GM19043 (cell line): ENCODE measurements around the gene MC1R.

Experiments
- ATAC-seq: cut with Tn5 transposase; IDR thresholded peaks from one replicate; pipeline ENCODE4 v1.9.1; 2021; ENCODE audit warnings: low read depth; ENCODE audit not compliant: unreplicated experiment

MC1R gene

DNA sequence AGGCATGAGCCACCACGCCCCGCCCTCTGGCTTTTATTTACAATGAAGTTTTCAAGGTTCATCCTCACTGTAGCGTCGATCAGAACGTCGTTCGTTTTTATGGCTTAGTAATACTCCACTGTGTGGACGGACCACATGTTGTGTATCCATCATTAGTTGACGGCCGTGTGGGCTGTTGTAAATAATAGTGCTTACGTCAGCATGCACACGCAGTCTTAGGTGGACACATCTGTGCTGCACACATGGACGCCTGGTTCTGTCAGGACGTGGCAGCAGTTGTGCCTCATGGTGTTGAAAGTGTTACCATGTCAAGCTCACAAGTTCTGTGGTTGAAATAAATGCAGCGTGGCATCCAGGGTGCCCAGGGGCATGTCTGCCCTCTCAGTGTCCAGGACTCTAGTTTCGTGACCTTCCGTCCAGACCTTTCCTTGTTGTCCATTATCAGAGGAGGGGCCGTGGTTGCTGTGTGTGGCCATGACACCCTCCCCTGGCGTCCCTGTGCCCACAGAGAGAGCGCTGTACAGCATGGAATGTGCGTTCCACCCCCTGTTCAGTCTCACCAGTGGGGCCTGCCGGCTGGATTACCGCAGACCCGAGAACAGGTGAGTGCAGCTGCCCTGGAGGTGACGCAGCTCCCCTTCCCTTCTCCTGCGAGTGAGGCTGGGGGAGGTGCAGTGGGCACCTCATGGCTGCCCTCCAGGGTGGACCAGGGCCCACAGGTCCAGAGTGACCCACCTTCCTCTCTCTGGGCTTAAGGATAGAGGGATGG lies 23.0 kb upstream of the MC1R start:
- no peak for ATAC-seq

DNA sequence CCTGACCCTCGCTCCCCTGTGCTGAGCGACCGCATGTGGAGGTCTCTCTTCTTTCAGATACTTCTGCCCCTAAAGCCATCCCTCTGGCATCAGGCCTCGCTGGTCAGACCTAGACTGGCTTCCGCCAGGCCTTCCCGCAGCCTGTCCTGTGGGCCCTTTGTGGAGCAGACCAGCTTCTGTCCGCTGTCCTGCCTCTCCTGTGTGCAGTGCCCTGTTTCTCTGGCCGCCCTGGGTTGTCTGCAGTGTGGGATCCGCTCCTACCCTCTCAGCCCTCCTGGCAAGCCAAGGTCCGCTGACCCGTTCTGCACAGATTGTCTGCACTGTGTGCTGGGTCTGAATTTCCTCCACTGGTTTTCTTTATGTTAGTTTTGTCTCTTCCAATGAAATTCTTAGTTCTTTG lies 21.5 kb upstream of the MC1R start:
- ATAC-seq = no peak

- no peak for ATAC-seq
These were observed 20.3 kb upstream of the MC1R start for GRCh38 chr16:89898201-89898967.

DNA sequence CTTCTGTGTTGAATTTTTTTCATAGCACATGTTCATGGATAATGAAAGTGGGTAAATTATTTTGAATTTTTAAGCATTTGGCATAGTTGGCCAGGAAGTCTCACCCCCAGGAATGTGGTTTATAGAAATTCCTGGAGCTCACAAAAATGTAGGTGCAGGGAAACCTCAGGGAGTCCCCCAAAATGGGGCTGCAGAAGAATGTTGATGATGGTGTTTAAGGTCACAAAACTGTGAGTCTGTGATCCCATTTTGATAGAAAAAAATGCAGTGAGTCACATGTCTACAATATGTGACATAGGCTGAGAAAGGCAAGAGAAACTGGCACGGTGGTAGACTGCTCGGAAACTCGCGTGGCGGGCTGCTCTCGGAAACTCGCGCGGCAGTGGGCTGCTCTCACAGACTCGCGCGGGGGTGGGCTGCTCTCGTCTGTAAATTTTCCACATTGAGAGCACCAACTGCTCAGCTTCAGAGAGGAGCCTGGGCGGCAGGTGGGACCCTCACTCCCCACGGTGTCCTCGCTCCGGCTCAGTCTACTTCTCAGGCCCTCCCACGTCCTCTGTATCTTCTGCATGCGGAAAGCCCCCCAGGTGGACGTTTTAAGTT lies 18.7 kb upstream of the MC1R start:
- ATAC-seq = no peak

DNA sequence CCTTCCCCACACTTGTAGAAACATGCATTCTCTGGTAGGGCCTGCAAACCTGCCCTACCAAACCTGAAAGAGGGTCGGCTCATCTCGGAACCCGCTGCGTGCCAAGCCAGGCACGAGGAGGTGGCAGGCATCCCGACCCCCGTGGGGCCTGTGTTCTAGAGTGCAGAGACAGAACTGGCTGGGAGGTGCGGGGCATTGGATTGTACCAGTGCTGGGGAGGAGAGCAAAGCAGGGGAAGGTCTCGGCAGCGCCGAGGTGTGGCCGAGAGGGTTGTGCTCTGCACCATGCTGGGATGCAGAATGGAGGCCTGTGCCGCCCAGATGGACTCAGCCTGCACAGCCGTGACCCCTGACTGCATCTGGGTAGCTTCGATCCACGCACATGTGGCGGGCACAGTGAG lies 17.8 kb upstream of the MC1R start:
- no peak for ATAC-seq

GRCh38 chr16:89902980-89903379 lies 15.7 kb upstream of the MC1R start:
- no peak for ATAC-seq

DNA sequence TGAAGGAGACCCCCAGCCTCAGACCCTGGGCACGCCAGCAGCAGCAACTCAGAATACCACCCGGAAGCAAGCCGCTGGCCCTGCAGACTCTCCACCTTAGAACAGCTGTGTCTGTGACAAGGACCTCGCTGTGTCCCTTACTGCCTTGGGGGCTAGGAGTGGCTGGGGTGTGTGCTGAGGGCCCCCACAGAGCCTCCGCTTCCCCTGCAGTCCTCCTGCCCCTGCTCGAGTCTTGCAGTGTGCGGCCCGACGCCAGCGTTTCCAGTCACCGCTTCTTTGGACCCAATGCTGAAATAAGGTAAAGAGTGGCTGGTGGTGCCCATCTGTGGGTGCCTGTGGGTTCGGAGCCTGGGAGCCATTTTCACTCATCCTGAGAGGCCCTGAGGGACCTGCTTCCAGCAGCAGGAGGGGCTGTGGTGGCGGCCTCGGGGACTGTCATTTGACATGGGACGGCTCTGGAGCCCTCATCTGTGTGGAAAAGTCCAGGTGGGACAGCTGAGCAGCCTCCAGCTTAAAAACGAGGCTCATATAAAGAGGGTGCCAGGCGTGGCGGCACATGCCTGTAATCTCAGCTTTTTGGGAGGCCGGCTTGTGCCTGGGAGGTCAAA lies 14.7 kb upstream of the MC1R start:
- no peak for ATAC-seq

GRCh38 chr16:89904606-89905510 lies 13.8 kb upstream of the MC1R start:
- no peak for ATAC-seq

GRCh38 chr16:89905511-89906139 lies 13.0 kb upstream of the MC1R start:
- ATAC-seq = no peak

DNA sequence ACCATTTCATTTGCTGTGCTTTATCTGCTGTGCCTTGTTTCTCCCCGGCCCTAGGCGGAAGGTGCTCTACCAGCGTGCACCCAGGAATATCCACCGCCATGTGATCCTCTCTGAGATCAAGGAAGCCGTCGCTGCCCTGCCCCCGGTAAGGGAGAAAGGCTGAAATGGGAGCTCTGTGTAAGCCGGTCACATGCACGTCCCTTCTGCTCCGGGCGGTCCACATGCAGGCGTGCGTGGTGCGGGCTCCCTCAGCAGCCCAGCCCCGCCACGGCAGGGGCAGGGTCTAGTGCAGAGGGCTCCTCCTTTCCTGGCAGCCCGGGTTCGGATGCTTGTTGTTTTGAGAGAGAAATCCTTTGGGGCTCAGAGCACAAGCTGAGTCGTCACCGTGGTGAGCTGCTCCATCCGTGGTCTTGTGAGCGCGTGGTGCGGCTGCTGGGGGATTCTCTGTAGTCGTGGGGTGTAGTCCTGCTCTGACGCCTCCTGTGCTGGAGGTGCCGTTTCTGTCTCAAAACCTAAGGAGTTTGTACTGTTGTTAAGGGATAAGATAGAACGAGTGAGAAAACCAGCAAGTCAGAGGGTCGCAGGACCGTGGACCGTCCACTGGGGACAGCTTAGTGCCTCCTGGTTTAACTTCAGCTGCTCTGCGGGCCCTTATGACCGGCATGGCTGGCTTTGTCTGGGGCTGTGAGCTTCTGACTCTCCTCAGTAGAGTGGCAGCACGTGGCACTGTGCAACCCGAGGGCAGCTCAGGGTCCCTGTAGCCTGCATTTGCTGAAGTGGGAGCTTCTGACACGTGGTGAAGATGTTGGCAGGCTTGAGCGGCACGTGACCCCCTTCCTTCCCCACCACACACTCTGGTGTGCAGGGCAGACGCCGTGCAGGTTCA lies 12.3 kb upstream of the MC1R start:
- no peak for ATAC-seq

GRCh38 chr16:89907055-89907814 lies 11.4 kb upstream of the MC1R start:
- ATAC-seq = no peak

GRCh38 chr16:89908236-89908635 lies 10.4 kb upstream of the MC1R start:
- ATAC-seq = no peak

DNA sequence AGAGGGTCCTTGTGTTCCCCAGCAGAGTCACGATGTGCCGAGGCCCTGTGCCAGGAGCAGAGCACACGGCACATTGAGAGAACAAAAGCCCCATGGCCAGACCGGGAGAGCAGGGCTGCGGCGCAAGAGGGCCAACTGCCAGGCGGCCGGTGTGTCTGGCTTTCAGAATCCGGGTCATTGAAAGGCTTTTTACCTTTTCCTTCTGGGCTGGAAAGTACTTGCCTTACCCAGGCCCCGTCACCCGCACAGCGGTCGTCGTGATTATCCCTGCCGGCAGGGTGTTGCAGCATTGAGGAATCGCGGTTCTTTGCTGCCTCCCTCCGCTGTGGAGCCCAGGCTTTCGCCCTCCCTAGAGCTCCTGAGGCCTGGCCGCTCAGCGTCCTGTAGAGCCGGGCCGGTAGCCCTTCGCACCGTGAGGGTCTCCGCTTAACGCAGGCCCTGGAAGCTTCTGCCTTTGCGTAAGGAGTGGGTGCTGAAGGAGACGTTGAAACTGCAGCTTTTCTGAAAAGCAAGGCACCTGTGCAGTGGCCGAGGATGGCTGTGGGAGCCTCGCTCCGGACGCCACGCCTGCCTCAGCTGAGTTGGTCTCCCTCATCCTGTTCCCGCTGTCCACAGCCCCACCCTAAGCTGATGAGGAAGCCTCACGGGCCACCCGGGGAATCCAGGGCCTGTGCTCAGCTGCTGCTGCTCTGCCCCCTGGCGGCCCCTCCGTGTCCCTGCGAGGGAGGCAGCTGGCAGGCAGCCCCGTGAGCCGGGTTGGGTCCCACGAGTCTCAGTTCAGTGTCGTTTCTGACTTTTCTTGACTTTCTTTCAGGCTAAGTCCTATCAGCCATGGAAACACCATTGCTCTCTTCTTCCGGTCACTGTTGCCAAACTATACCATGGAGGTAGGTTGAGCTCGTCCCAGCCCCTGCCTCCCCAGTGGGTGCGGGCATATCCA lies 8.6 kb upstream of the MC1R start:
- ATAC-seq = no peak

- ATAC-seq = no peak
These were observed 7.8 kb upstream of the MC1R start for GRCh38 chr16:89910717-89911354.

DNA sequence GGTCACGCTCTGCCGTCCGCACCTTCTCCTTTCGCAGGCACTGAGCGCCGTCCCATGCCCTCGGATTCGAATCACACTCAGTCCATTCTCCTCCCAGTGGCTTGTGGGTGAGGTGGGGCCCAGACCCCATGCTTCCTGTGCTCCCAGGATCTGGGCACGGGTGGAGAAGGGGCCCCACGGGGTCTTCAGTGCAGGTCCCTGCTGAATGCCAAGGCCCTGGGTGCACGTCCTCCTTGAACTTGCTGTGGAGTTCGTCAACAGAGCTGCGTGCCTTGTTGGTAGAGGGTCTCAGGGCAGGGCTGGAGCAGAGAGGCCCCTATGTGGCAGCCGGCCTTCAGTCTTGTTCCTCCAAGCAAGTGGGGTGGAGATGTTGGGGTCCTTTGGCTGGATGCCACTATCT lies 7.3 kb upstream of the MC1R start:
- no peak for ATAC-seq

DNA sequence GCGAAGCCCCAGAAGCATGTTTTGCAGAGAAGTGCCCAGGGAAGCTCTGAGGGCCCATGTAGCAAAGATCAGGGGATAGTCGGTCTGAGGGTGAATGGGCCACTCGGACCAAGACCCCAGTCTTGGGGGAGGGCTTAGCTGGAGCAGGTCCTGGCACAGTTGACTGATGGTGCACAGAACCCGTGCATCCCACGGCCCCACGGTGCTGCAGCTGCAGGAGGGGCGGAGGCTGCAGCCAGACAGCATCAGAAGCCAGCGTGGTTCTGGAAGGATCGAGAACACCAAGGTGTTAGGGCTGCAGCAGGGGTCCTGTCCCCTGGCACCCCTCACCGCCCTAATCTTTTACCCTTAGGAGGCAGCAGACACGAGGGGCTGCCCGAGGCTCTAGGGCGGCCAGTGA lies 6.5 kb upstream of the MC1R start:
- ATAC-seq = no peak

- no peak for ATAC-seq
These were observed 6.0 kb upstream of the MC1R start for GRCh38 chr16:89912627-89913026.
